Activated T-helper 1 cell treated with anti-CD3 and anti-CD28 coated beads, Interleukin-2, amount 50 U/mL, for 16 hours (primary cell): ENCODE data around the gene BCL7B.
"Not testable (repeated sequence)": the region's sequence is repeated elsewhere in the genome, so short reads cannot be mapped to it uniquely, and the experiment has no call there.

ENCODE experiments used
- DNase-seq, 2 donors: peaks; one replicate each; pipeline ENCODE4 v3.0.0-alpha.2; 2020; ENCODE audit warnings: low read depth in 1 of 2, low spot score in 1 of 2

BCL7B gene

DNA sequence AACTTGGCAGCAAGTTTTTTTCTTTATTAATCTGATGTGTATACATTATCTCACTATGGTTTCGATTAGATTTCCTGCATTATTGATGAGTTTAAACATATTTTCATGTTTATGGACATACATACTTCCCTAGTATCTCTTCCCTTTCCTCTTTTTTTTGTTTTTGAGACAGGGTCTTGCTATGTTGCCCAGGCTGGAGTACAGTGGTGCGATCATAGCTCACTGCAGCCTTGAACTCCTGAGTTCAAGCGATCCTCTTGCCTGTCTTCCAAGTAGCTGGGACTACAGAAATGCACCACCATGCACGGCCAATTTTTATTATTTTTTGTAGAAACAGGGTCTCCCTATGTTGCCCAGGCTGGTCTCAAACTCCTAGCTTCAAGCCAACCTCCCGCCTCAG, 54.3 kb downstream of the BCL7B start:
- no peak for DNase-seq

- DNase-seq = no peak
These were observed 60.9 kb downstream of the BCL7B start for GRCh38 chr7:73496626-73497025.

DNA sequence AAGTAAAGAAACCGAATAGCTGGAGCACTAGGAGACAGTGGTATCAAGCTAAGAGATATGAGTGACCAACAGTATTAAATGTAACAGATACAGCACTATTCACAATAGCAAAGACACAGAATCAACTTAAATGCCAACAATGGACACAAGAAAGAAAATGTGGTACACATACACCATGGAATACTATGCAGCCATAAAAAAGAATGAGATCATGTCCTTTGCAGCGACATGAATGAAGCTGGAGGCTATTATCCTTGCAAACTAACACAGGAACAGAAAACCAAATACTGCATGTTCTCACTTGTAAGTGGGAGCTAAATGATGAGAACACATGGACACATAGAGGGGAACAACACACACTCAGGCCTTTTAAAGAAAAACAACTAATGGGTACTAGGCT, 62.0 kb downstream of the BCL7B start:
- DNase-seq = not testable (repeated sequence)

- DNase-seq = no peak
These were observed 67.5 kb downstream of the BCL7B start for GRCh38 chr7:73489976-73490375.

GRCh38 chr7:73487486-73487885, 70.0 kb downstream of the BCL7B start:
- DNase-seq = no peak
